ENCODE results near the gene LRMDA.

The LRMDA gene

DNA sequence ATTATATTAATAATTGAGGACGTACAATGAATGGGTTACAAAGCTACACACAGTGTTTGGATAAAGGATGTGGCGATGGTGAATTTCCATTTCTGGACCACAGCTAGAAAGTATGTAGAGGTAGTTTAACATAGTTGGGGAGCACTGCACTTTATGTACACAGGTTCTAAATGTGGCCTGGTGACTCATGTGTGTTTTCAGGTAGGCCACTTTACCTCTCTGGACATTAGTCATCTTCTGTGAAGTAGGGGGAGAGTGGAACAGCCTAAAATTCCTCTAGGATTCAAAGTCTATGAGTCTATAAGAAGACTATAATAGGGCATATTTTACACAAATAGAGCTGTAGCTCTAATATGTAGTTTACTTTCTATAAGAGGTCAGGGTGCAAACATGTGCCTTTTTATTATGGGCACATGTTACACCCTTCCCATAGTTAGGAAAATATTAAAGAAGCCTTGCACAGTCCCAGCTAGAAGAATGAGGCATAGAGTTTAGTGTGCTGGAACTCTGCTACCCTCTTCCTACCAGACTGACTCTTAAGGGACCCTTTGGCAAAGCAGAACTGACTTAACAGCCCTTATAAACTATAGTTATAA is 594.9 kb downstream of the LRMDA start:
- in situ Hi-C loops (cut with HindIII; ENCODE audit: low pct_ligation_motif_present, low pct_unique_long_range_greater_than_20kb, low sequenced_read_pairs) = loop anchor here (25.0 kb wide), 1 partner anchor 286 kb away; no protein-coding TSS in a partner anchor
- DNase-seq = no peak

DNA sequence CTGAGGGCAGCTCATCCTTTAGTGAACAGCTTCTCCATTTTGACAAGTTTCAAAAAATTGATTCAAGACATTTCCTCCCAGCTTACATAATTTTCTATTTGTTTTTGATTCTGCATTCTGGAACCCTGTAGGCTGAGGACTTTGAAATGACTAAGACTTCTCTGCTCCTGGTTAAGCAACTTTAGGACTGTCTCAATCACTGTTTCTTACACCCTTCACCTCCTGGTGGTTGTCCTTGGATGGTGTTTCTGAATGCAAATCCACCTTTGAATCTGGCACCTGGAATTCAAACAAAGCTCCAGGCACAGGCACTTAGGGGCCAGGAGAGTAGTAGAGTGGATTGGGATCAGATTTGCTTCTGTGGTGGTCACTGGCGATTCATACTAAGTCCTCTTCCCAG is 595.5 kb downstream of the LRMDA start:
- no peak for DNase-seq
- in situ Hi-C loops (cut with HindIII; ENCODE audit: low pct_ligation_motif_present, low pct_unique_long_range_greater_than_20kb, low sequenced_read_pairs) = loop anchor here (25.0 kb wide), 1 partner anchor 285 kb away; no protein-coding TSS in a partner anchor

DNA sequence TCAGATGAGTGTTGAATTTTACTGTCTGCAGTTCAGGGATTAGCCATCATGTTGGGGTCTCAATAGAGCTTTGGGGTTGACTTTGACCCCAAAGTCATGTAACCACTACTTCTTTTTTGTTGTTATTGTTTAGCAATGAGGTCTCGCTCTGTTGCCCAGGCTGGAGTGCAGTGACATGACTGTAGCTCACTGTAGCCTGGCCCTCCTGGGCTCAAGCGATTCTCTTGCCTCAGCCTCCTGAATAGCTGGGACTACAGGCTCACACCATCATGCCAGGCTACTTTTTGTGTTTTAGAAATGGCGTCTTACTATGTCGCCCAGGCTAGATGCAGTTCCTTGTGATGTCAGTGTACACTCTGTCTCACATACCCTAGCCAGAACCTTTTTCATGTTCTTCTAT is 598.4 kb downstream of the LRMDA start:
- in situ Hi-C loops (cut with HindIII; ENCODE audit: low pct_ligation_motif_present, low pct_unique_long_range_greater_than_20kb, low sequenced_read_pairs) = loop anchor here (25.0 kb wide), 1 partner anchor 283 kb away; no protein-coding TSS in a partner anchor

DNA sequence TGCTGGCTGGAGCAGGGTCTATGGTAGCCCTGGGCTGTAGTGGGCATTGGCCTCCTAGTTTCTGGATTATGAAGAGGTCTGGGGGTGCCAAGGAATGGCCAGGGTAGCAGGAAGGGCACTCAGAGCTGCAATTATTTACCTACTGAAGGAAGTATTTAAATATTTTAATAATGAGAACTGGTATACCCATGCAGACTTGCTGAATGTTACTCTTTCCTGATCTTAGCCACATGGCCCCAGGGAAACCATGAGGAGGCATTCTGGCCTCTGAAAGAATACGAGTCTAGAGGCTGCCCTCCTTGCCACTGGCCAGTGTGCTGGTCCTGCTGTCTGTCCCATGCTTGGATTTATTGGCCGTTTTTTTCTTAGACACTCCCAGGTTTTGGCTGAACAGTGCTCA is 599.7 kb downstream of the LRMDA start:
- no peak for DNase-seq
- in situ Hi-C loops (cut with HindIII; ENCODE audit: low pct_ligation_motif_present, low pct_unique_long_range_greater_than_20kb, low sequenced_read_pairs) = loop anchor here (25.0 kb wide), 1 partner anchor 281 kb away; no protein-coding TSS in a partner anchor

More for the DNA sequence above, 598.4 kb downstream of the LRMDA start:
- DNase-seq = no peak

DNA sequence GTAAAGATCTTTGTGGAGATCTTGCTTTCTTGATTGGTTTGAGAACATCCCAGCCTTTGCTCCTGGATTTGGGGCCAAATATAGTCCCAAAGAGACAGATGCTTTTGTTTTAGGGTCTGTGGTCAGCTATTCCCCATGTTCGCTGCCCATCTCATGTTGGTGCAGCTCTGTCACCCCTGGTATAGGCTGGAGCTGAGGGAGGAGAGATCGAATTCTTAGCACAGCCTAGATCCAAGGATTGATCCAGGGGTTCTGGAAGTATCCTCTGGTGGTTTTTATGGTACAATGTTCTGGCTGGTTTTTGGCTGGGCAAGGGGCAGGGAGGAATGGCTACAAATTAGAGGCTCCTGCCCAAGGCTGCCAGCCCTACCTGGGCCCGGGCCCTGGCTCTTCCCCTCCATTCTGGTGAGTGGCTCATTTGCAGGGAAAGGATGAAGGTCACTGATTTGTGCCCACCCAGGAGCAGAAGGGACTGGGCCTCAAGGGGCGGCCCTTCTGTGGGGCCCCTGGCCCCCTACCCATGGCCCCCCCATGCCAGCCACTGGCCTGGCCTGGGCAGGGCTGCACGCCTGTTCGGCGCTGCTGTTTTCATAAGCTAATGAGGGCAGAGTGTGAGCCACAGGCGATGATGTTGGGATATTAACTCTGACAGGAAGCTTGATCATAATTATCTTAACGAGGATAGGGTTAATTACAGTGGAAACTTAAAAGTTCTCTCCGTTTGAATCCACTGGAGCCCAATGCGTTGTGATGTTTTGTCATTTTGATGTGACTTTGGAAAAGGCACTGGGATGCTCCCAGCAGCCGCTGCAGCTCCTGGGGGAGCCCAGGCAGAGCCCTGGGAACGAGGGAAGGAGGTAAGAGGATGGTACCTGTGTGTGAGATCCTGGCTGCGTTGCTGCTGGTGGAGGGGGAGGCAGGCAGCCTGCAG is 600.6 kb downstream of the LRMDA start:
- no peak for DNase-seq
- in situ Hi-C loops (cut with HindIII; ENCODE audit: low pct_ligation_motif_present, low pct_unique_long_range_greater_than_20kb, low sequenced_read_pairs) = loop anchor here (25.0 kb wide), 1 partner anchor 280 kb away; no protein-coding TSS in a partner anchor

DNA sequence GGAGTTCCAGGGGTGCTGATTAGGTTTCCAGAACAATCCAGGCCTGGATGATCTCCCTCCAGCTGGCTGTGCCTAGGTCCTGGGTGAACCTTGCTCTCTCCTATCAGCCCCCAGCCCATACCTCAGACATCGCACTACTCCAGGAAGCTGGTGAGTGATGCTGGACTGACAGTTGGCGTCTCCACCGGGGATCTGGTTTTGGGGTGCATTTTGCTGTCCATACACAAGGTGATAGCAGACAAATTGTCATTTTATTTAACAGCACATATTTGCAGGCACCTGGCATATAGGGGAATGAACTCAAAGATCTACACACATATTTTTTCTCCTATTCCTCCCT is 601.2 kb downstream of the LRMDA start:
- in situ Hi-C loops (cut with HindIII; ENCODE audit: low pct_ligation_motif_present, low pct_unique_long_range_greater_than_20kb, low sequenced_read_pairs) = loop anchor here (25.0 kb wide), 1 partner anchor 280 kb away; no protein-coding TSS in a partner anchor

DNA sequence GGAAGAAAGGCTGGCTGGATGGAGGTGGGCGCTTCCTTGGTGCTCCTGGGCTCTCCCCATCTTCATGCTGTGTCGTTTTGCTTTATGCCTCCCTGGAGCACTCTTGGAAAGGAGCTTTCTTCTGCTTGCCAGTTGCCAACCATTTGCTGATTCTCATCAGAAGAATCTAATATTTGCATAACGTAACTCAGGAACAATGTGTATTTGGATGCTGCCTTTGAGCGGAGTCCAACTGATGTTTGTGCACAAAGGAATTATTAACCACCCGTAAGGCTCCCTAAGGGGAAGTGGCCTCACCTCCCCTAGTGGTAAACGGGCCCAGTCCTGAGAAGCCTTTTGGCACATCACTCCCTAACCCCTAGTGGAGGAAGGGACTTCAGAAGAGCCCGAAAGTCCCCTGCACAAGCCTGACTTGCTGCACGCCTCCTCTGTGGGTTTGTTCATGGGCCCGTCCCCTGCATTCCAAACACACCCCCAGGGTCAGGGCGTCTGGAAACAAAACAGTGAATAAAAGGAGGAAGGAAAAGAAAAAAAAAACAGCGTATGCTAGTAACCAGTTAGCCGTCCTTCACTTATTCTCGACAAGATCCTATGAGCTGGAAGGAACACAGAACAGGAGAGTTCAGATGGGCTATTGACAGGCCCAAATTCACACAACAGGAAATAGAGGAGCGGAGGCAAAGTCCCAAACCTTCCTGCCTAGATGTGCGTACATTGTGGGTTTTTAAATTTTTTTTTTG is 602.2 kb downstream of the LRMDA start:
- no peak for DNase-seq
- in situ Hi-C loops (cut with HindIII; ENCODE audit: low pct_ligation_motif_present, low pct_unique_long_range_greater_than_20kb, low sequenced_read_pairs) = loop anchor here (25.0 kb wide), 1 partner anchor 279 kb away; no protein-coding TSS in a partner anchor

More for the DNA sequence above, 601.2 kb downstream of the LRMDA start:
- DNase-seq = no peak

DNA sequence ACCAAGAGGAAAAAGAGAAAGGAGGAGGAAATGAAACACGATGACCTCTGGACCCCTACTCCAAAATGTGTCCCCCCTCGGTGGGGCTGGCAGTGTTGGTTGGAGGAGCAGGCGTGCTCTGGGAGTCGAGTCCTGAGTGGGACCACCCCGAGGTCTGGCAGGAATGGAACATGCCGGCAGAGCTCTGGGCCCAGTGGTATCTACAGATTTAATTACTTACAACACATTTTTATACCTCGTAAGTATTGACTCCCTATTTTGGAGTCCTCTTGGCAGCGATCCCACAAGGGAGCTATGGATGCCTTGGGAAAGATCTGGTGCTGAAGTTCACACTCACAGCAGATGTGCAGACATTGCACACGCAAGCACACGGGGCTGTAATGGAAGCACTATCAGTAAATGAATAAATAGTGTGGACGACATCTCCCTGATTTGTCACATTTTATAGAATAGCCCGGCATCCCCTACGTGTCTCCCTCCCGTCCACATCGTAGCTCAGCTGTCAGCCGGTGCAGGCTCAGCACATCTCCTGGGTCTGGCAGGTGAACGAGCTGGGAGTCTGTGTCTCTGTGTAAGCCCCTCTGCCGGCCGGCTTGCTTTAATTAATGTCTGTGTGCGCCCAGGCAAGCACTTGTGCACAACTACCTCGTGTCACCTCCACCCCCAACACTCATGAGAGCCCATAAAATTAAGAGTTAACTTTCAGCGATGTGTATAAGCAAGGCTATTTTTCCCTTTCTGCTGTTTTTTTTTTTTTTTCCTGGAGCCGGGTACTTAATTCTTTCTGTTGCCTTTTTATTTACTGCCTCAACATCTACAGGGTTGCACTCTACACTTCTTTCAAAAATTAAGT is 603.2 kb downstream of the LRMDA start:
- no peak for DNase-seq
- in situ Hi-C loops (cut with HindIII; ENCODE audit: low pct_ligation_motif_present, low pct_unique_long_range_greater_than_20kb, low sequenced_read_pairs) = loop anchor here (25.0 kb wide), 1 partner anchor 278 kb away; no protein-coding TSS in a partner anchor

DNA sequence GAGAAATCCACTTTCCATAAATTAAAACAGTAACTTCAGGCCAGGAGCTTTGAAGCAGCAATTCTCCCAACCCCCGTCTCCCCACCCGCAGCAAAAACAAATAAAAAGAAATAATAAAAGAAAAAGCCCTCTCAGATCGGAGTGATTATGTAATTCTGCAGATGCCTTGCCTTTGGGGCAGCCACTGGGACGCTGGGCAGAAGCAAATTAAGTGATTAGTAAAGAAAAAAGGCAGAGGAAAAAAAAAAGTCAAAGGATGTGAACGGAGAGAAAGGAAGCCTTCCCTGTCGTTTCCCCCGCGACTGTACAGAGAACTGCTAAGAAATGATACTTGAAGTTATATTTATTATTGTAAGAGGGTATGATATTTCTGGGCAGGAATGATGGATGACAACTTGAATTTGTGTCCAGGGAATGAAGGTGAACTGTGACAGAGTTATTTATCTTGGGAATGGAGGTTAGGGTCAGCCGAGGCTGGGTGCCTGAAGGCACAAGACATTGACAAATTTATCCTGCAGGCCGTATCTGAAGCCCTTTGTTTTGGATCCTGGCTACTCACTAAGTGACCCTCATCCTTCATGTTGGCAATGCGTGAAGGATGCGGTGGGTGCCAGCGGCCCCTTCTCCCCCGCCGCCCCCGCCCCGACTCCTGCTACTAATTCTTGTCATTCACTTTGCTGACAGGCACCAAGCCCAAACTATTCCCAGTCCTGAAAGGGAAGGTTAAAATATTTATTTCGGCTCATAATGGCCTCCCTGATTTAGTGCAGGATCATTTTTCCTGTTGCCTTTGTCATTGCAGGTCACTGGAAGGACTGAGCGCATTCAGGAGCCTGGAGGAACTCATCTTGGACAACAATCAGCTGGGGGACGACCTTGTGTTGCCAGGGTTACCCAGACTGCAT is 604.0 kb downstream of the LRMDA start:
- in situ Hi-C loops (cut with HindIII; ENCODE audit: low pct_ligation_motif_present, low pct_unique_long_range_greater_than_20kb, low sequenced_read_pairs) = loop anchor here (25.0 kb wide), 1 partner anchor 277 kb away; no protein-coding TSS in a partner anchor
- no peak for DNase-seq

DNA sequence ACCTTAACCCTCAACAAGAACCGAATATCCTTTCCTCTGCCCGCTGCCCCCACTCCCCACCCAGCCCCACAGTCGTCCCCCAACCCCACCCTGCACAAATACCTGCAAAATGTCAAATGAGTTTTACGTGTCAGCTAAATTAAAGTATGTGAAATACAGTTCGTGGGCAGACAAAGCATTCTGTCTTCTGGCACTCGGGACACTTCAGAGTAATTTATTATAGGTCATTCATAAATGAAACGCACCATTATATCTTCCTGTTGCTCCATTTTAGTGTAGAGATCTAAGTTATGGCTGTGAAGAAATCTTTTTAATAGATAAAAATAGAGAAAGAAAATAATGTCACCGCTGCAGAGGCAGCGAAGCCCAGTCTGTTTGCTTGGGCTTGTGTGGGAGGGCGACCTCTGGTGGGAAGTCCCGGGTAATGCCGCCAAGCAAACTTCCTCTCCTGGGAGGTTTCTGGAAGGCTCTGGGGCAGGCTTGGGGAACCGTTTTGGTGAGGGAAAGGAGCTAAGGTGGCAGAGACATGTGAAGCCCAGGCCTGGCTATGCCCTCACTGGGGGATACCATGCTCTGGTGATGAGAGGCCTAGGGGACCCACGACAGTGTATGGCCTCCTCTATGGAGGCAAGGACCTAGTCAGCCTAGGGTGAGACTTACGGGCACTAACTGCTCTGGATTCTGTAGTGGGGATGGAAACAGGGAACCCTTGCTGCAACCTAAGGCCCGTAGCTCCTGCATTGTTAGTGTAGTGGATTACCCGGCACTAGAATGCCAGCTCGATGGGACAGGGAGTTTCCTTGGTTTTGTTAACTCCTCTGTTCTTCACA is 604.9 kb downstream of the LRMDA start:
- in situ Hi-C loops (cut with HindIII; ENCODE audit: low pct_ligation_motif_present, low pct_unique_long_range_greater_than_20kb, low sequenced_read_pairs) = loop anchor here (25.0 kb wide), 1 partner anchor 276 kb away; no protein-coding TSS in a partner anchor
- DNase-seq = peak; percentile 63

DNA sequence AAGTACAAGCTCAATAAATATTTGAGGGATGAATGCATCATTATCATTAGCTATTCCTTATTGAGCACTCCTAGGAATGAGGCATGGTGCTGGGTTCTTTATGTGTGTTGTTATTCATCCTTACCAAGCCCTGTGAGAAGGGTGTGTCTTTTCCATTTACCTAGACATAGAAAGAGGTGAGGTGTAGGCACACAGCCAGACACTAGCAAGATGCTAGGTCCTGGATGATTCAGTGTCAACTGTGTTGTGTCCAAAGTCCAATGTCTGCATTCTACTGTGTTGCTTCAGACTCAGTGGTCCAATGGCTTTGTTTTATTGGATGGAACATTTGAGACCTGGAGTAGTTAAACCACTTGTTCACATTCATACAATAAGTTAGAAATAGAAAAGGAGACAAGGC is 605.5 kb downstream of the LRMDA start:
- in situ Hi-C loops (cut with HindIII; ENCODE audit: low pct_ligation_motif_present, low pct_unique_long_range_greater_than_20kb, low sequenced_read_pairs) = loop anchor here (25.0 kb wide), 1 partner anchor 275 kb away; no protein-coding TSS in a partner anchor
- no peak for DNase-seq

DNA sequence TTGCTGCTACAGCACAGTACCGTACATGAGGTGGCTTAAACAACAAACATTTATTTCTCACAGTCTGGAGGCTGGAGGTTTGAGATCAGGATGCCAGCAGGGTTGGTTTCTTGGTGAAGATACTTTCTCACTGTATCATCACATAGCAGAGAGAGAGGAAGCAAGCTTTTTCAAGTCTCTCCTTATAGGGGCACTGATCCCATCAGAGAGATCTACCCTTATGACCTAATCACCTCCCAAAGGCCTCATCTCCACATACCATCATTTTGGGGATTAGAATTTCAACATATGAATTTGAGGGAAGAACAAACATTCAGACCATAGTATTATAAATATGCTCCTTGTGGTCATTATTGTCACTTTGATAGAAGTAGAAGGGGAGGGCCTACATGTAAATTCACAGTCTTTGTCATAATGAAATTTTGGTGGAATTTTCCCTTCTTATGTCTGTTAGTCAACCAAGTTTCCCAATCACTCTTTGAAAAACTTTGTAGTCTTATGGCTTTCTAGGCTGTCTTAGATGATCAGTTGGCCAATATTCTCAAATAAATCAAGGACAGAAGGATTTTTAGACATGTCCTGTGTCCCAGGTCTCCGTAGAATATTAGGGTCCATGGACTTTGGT is 606.2 kb downstream of the LRMDA start:
- in situ Hi-C loops (cut with HindIII; ENCODE audit: low pct_ligation_motif_present, low pct_unique_long_range_greater_than_20kb, low sequenced_read_pairs) = loop anchor here (25.0 kb wide), 1 partner anchor 275 kb away; no protein-coding TSS in a partner anchor
- no peak for DNase-seq

DNA sequence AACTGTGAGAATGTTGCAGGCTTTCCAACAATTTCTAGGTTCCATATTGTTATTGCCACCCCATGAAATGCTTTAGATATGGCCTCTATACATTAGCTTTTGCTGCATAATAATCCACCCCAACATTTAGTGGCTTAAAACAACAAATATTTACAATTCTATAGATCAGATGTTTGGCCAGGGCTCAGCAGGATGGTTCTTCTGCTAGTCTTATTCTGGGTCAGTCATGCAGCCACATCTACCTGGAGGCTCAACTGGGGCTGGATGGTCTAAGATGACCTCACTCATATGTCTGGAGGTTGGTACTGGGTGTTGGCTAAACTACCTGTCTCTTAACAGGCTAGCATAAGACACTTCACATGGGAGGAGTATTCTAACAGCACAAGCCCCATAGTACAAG is 607.3 kb downstream of the LRMDA start:
- DNase-seq = no peak
- in situ Hi-C loops (cut with HindIII; ENCODE audit: low pct_ligation_motif_present, low pct_unique_long_range_greater_than_20kb, low sequenced_read_pairs) = loop anchor here (25.0 kb wide), 1 partner anchor 274 kb away; no protein-coding TSS in a partner anchor

DNA sequence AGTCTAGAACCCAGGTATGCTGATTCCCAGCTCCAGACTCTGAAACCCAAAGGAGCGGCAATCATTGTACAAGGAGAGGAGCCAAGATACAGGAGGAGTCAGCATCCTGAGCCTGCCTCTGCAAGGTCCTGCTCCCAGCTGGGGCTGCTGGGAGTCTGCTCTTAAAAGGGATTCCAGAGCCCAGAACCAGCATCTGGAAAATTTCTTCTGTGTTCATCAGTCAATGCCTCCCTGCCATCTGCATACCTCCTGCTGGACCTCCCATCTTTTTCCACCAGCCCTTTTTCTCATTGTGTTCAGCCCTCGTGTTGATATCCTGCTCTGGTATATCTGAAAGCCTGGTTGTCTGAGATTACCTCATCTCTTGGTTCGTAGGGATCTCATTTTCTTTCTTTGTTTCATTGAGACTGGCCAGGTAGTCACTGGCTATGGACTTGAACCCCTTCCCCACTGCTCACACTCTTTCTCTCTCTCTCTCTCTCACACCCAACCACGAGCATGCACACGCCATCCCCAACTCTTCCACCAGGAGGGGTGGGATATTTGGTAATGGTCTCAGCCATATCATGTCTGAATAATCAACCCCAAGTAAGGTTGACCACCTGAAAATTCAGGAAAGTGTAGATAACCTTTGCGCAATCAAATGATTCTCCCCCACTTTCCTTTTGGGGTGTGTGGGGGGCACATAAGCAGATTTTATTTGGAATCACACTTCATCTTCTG is 608.8 kb downstream of the LRMDA start:
- in situ Hi-C loops (cut with HindIII; ENCODE audit: low pct_ligation_motif_present, low pct_unique_long_range_greater_than_20kb, low sequenced_read_pairs) = loop anchor here (25.0 kb wide), 1 partner anchor 272 kb away; no protein-coding TSS in a partner anchor
- DNase-seq = peak; percentile 7

DNA sequence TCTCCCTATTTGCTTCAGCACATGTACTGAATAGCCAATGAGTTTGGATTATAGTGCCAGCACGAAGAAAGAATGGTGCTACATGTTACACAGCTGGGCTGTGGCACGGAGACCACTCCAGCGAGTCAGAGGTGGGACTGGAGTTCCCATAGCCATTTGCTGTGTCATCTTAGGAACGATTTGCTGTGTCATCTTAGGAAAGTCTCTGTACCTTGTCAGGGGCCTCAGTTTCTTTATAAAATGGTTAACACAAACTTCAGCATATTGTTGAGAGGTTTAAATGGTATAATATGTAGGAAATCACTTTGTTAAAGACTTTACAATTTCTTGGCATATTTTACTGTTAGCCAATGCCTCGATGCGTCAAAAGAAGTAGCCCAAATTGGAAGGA is 609.4 kb downstream of the LRMDA start:
- in situ Hi-C loops (cut with HindIII; ENCODE audit: low pct_ligation_motif_present, low pct_unique_long_range_greater_than_20kb, low sequenced_read_pairs) = loop anchor here (25.0 kb wide), 1 partner anchor 271 kb away; no protein-coding TSS in a partner anchor
- no peak for DNase-seq

Measured in ACHN (cell line).